CD4-positive, CD25-positive, alpha-beta regulatory T cell (primary cell): ENCODE measurements around the gene TIMM10B. TPM values are rescaled to one million over a fixed set of nuclear protein-coding genes. Genes with fewer than 3 reads are reported as not detected.

Experiments used
- ATAC-seq, 2 donors: fragments of 150-1000 bp; cut with Tn5 transposase; one replicate each; pipeline ENCODE4 v1.10.0; 2021; ENCODE audit warnings: low read depth in 2 of 2, moderate number of reproducible peaks in 2 of 2, moderate library complexity in 1 of 2
- DNase-seq, 3 donors: peaks; one replicate each; pipeline versions ENCODE4 v3.0.0 to v3.0.0-alpha.2; 2012 to 2022; ENCODE audit warnings: mixed read lengths in 1 of 3
- H3K27ac ChIP-seq: one replicate; pipeline ENCODE4 v1.7.0; 2013; ENCODE audit warnings: mild to moderate bottlenecking, low read length; ENCODE audit not compliant: insufficient read depth, poor library complexity, severe bottlenecking
- H3K27me3 ChIP-seq: one replicate; pipeline ENCODE4 v1.7.0; 2013; ENCODE audit warnings: low read length; ENCODE audit not compliant: control insufficient read depth, insufficient read depth
- H3K36me3 ChIP-seq: one replicate; pipeline ENCODE4 v1.7.0; 2013; ENCODE audit warnings: mild to moderate bottlenecking, low read length, moderate library complexity; ENCODE audit not compliant: control insufficient read depth, insufficient read depth
- H3K4me1 ChIP-seq: 2 replicates; pipeline ENCODE4 v1.7.0; 2013; ENCODE audit warnings: mild to moderate bottlenecking, low read length; ENCODE audit not compliant: insufficient read depth, control insufficient read depth, poor library complexity, severe bottlenecking
- H3K4me3 ChIP-seq: one replicate; pipeline ENCODE4 v1.7.0; 2013; ENCODE audit warnings: low read depth, mild to moderate bottlenecking, low read length, moderate library complexity
- H3K9me3 ChIP-seq, 2 experiments: 1 replicate in 1 of 2; 2 replicates in 1 of 2; pipeline ENCODE4 v1.7.0; 2013; ENCODE audit warnings: low read length in 2 of 2, mild to moderate bottlenecking in 1 of 2, moderate library complexity in 1 of 2; ENCODE audit not compliant: control insufficient read depth in 2 of 2
- H3K27ac Mint-ChIP-seq, 3 donors: one replicate each; pipeline ENCODE4 v1.8.0; 2020 to 2022; ENCODE audit warnings: mild to moderate bottlenecking in 3 of 3, mixed read lengths in 3 of 3, moderate library complexity in 2 of 3
- H3K27me3 Mint-ChIP-seq: one replicate; pipeline ENCODE4 v1.8.0; 2022; ENCODE audit warnings: mild to moderate bottlenecking, mixed read lengths
- H3K36me3 Mint-ChIP-seq: one replicate; pipeline ENCODE4 v1.8.0; 2020; ENCODE audit warnings: mixed read lengths
- H3K4me1 Mint-ChIP-seq, 4 donors: one replicate each; pipeline ENCODE4 v1.8.0; 2020 to 2022; ENCODE audit warnings: mixed read lengths in 4 of 4, mild to moderate bottlenecking in 1 of 4
- H3K4me3 Mint-ChIP-seq, 4 donors: one replicate each; pipeline ENCODE4 v1.8.0; 2020 to 2022; ENCODE audit warnings: mild to moderate bottlenecking in 4 of 4, mixed read lengths in 4 of 4, moderate library complexity in 3 of 4
- H3K9me3 Mint-ChIP-seq, 7 donors: one replicate each; pipeline ENCODE4 v1.8.0; 2020 to 2022; ENCODE audit warnings: mixed read lengths in 7 of 7, mild to moderate bottlenecking in 3 of 7, moderate library complexity in 2 of 7
- polyA plus RNA-seq, 4 donors: library from polyadenylated mRNA; unstranded; fragments of 300-500 nt; fragmentation: Illumina TruSeq; gene quantifications; one replicate each; pipeline ENCODE4 v1.2.3, GENCODE V29; 2021
- total RNA-seq: library from RNA; stranded (reverse); gene quantifications from one replicate; pipeline ENCODE4 v1.2.3, GENCODE V29; 2022

Gene TIMM10B, protein sequence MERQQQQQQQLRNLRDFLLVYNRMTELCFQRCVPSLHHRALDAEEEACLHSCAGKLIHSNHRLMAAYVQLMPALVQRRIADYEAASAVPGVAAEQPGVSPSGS
- 49.8 TPM for total RNA-seq
- polyA plus RNA-seq, result 10 to 100 TPM; 24.5 to 47.9 (median 33.4) TPM

DNA sequence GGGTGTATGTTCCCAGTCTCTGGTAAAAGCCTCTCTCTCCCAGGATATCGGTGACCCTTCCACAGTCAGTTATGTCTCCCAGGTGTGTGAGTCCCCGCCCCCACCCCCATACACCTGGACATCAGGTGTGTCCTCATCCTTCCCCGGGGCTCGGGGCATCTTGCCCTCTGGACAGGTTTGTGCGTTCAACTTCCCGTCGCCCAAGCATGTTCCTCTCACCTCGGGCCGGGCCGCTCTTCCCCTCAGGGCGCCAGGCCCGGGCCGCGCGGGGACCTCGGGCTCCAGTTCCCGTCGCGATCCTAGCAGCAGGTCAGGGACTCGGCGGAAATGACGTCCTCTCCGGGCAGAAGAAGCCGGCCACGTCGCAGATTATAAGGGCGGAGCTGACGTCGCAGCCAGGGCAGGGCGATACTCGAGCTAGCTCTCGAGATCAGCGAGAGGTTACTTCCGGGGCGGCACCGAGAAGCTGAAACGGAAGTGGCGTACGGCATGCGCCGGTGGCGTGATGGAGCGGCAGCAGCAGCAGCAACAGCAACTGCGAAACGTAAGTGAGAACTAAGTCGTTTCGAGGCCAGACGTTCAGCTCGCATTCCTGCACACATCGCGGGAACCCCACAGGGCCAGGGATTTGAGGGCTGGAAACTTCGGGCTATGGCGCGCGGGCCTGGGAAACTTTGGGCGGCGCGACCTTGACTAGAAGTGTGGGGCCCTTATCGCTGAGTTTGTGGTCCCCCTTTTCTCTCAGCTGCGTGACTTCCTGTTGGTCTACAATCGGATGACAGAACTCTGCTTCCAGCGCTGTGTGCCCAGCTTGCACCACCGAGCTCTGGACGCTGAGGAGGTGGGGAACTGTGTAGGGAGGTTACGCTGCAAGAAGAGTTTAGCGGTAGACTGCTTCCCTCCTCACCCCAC lies at the start of gene TIMM10B, which contains the start of gene ARFIP2:
TIMM10B (plus strand) TSS at position 490 of the 912 bp plus-strand sequence; CDS start at position 506, 16 bp downstream.
ARFIP2 (minus strand) TSS at position 320 of the 912 bp plus-strand sequence. CDS start 910 bp downstream, outside the sequence.
- ATAC-seq (peak; percentile 97 to 98), DNase-seq (peak; percentile 96 to 99 (median 97))
- Mint-ChIP-seq H3K27me3 (no peaks in the 10 kb centered on the region), H3K4me1 (peaks cover 20 to 50% (median 31%) of the 10 kb centered on the region in 4 donors), H3K9me3 (peaks cover 0 to 2% (median 0%) of the 10 kb centered on the region in 7 donors), H3K4me3 (peak within 1 kb of the TSS; percentile 89 to 99 (median 96)), H3K36me3 (peaks cover 18% of the 10 kb centered on the region), H3K27ac (peak within 1 kb of the TSS; percentile 91 to 98 (median 97))
- H3K27me3 ChIP-seq, result no peaks in the 10 kb centered on the region
- H3K9me3 ChIP-seq, result no peaks in the 10 kb centered on the region
- H3K4me3 ChIP-seq, result peak within 1 kb of the TSS; percentile 87
- peaks cover 33% of the 10 kb centered on the region for H3K4me1 ChIP-seq
- peaks cover 40% of the 10 kb centered on the region for H3K36me3 ChIP-seq
- peak within 1 kb of the TSS; percentile 94 for H3K27ac ChIP-seq

DNA sequence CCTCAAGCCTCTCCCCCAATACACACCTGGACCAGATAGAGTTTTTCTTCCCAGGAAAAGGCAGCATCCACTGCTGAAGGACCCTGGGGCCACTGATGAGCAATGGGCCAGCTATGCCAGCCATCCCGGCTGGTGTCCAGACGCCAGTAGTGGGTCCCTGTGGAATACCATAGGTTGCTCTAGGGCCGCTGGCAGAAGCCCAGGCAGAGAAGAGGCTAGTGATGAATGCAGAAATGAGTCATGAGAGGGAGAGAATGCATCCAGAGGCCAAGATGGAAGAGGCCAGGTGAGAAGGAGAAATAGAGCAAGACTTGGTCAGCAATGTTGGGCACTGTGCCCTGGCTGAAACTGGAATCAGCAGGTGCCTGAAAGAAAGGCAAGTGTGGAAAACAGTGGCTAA lies 49.4 kb upstream of the TIMM10B start:
- H3K4me1 ChIP-seq, result no peaks in the 10 kb centered on the region
- H3K9me3 ChIP-seq, result no peaks in the 10 kb centered on the region
- Mint-ChIP-seq H3K4me1 (peaks cover 0 to 7% (median 4%) of the 10 kb centered on the region in 4 donors), H3K4me3 (no peak overlapping the region), H3K27me3 (peaks cover 10% of the 10 kb centered on the region), H3K36me3 (no peaks in the 10 kb centered on the region), H3K9me3 (no peaks in the 10 kb centered on the region), H3K27ac (no peak overlapping the region)
- H3K27ac ChIP-seq, result no peak overlapping the region
- DNase-seq (no peak), ATAC-seq (no peak)
- H3K27me3 ChIP-seq, result peaks cover 2% of the 10 kb centered on the region
- no peaks in the 10 kb centered on the region for H3K36me3 ChIP-seq
- no peak overlapping the region for H3K4me3 ChIP-seq

DNA sequence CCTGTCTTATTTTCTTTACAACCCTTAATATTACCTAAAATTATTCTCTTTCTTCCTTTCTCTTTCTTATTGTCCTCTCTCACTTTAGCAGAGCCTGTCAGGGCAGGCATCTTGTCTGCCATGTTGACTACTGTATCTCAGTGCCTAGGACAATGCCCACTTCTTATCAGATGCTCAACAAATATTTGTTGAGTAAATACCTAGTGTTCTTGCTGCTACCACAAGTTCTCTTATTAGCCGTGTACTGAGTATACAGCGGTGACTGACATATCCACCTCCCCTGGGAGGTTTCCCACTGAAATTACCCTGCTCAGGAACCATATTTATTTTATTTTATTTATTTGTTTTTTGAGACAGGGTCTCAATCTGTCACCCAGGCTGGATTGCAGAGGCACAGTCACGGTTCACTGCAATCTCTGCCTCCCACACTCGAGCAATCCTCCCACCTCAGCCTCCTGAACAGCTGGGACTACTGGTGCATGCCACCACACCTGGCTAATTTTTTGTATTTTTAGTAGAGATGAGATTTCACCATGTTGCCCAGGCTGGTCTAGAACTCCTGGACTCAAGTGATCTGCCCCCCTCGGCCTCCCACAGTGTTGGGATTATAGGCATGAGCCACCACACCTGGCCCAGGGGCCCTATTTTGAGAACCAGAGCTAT lies 47.2 kb upstream of the TIMM10B start:
- Mint-ChIP-seq H3K36me3 (no peaks in the 10 kb centered on the region), H3K4me1 (peaks cover 0 to 7% (median 4%) of the 10 kb centered on the region in 4 donors), H3K27ac (peak overlapping the region in 2 of 3 donors; percentile 36 to 64), H3K4me3 (no peak overlapping the region), H3K27me3 (peaks cover 4% of the 10 kb centered on the region), H3K9me3 (no peaks in the 10 kb centered on the region)
- no peaks in the 10 kb centered on the region for H3K9me3 ChIP-seq
- H3K4me1 ChIP-seq, result peaks cover 16% of the 10 kb centered on the region
- DNase-seq, result no peak
- H3K27me3 ChIP-seq, result no peaks in the 10 kb centered on the region
- H3K36me3 ChIP-seq, result no peaks in the 10 kb centered on the region
- H3K4me3 ChIP-seq, result no peak overlapping the region
- no peak for ATAC-seq
- no peak overlapping the region for H3K27ac ChIP-seq

DNA sequence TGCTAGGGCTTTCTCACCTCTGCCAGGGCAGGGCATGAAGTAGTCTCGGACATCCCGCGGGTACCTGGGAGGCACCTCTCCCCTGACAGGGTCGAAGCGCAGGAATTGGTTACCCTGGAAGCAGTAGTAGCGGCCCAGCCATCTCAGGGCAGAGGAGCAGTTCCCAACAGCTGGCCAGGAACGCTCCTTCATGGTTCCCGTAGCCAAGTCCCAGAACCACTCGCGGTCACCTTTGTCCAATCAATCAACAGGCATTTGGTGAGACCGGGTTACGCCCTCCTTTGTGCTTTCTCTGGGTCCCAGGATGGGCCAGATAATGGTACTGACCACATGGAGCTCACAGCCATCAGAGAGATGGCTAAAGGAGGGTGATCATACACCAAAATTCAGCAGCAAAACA lies 43.9 kb upstream of the TIMM10B start:
- Histone ChIP-seq H3K4me3 (no peak overlapping the region), H3K27ac (no peak overlapping the region), H3K36me3 (no peaks in the 10 kb centered on the region), H3K9me3 (no peaks in the 10 kb centered on the region), H3K27me3 (no peaks in the 10 kb centered on the region), H3K4me1 (peaks cover 16% of the 10 kb centered on the region)
- Mint-ChIP-seq H3K4me1 (peaks cover 0 to 5% (median 2%) of the 10 kb centered on the region in 4 donors), H3K27me3 (peaks cover 3% of the 10 kb centered on the region), H3K9me3 (no peaks in the 10 kb centered on the region), H3K36me3 (no peaks in the 10 kb centered on the region), H3K27ac (no peak overlapping the region), H3K4me3 (no peak overlapping the region)
- ATAC-seq, result no peak
- no peak for DNase-seq

DNA sequence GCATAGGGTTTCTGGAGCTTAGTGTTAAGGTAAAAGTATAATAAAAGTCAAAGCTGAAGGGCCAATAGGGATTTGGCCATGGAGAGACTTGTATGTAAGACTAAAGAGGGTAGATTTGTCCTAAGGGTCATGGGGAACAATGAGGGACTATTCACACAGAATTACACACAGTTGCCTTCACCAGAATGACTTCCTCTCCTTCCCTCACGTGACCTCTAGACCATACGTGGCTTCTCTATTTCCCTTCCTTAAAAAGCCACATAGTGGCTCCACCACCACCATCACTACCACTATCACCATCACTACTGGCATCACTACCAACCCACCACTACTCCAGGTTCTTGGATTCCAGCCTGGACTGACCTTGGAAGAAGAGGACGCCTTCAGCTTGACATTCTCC lies 43.3 kb upstream of the TIMM10B start:
- H3K27ac ChIP-seq, result no peak overlapping the region
- Mint-ChIP-seq H3K27ac (no peak overlapping the region), H3K4me1 (peaks cover 0 to 5% (median 2%) of the 10 kb centered on the region in 4 donors), H3K36me3 (no peaks in the 10 kb centered on the region), H3K4me3 (no peak overlapping the region), H3K27me3 (no peaks in the 10 kb centered on the region), H3K9me3 (no peaks in the 10 kb centered on the region)
- peak in 1 of 3 donors; percentile 47 for DNase-seq
- no peaks in the 10 kb centered on the region for H3K9me3 ChIP-seq
- no peaks in the 10 kb centered on the region for H3K36me3 ChIP-seq
- peak in 1 of 2 donors; percentile 40 for ATAC-seq
- H3K27me3 ChIP-seq, result no peaks in the 10 kb centered on the region
- no peak overlapping the region for H3K4me3 ChIP-seq
- peaks cover 16% of the 10 kb centered on the region for H3K4me1 ChIP-seq

DNA sequence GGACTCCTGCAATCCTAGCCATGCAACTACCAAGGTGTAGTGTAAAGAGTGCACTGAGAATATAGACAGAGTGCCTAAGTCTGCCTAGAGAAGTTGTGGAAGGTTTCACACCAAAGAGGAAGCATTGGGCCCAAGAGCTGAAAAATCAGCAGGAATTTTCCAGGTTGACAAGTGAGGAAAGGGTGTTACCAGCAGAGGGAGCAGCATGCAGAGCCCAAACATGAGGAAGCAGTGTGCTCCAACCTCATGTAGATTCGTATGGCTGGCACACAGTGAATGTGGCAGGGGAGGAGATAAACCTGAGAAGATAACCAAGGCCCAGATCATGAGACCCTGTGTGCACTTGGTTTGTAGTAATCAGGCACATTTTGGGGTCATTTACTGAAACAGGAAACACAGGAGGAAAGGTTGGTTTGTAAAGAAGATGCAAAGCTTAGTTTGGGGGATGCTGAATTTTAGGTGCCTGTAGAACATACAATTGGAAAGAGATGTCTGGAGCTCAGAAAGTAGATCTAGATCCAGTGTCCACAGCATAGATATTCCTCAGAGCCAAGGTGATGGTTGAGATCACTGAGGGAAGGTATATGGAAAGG lies 42.2 kb upstream of the TIMM10B start:
- H3K4me1 Mint-ChIP-seq, result peaks cover 0 to 3% (median under 1%) of the 10 kb centered on the region in 4 donors
- H3K36me3 ChIP-seq, result no peaks in the 10 kb centered on the region
- H3K27ac ChIP-seq, result no peak overlapping the region
- no peaks in the 10 kb centered on the region for H3K27me3 ChIP-seq
- H3K9me3 ChIP-seq, result no peaks in the 10 kb centered on the region
- H3K9me3 Mint-ChIP-seq, result no peaks in the 10 kb centered on the region
- no peak overlapping the region for H3K27ac Mint-ChIP-seq
- DNase-seq (peak in 2 of 3 donors; percentile 21 to 57), ATAC-seq (no peak)
- no peaks in the 10 kb centered on the region for H3K27me3 Mint-ChIP-seq
- H3K36me3 Mint-ChIP-seq, result no peaks in the 10 kb centered on the region
- H3K4me1 ChIP-seq, result peaks cover 20% of the 10 kb centered on the region
- no peak overlapping the region for H3K4me3 ChIP-seq
- H3K4me3 Mint-ChIP-seq, result no peak overlapping the region

DNA sequence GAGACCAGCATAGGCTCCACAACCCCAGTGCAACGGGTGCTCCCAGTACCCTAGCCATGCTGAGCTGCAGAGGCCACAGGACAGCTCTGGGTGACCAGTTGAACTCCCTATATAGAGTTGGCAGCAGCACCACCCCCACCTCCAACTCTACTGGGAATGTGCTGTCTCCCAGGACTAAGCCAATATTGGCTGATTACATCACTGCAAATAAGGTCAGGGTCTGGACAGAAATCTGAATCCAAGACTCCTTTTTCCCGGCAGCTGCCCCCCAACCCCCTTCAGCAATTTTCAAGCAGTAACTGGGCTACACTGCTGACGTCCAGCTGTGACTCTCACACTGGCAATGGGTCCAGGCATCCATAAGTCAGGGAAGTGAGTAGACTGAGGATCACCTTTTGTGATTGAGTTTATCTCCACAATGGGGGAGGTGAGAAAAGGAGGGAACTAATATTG lies 40.4 kb upstream of the TIMM10B start, which contains the start of gene HPX:
HPX (minus strand) TSS at position 82 of the 453 bp plus-strand sequence; CDS start at position 58, 24 bp downstream.
- Mint-ChIP-seq H3K4me3 (no peak within 1 kb of the TSS), H3K36me3 (no peaks in the 10 kb centered on the region), H3K27ac (no peak within 1 kb of the TSS), H3K4me1 (peaks cover 0 to under 1% (median under 1%) of the 10 kb centered on the region in 4 donors), H3K9me3 (no peaks in the 10 kb centered on the region), H3K27me3 (no peaks in the 10 kb centered on the region)
- Histone ChIP-seq H3K9me3 (no peaks in the 10 kb centered on the region), H3K36me3 (no peaks in the 10 kb centered on the region), H3K27ac (no peak within 1 kb of the TSS), H3K27me3 (no peaks in the 10 kb centered on the region), H3K4me1 (peaks cover 20% of the 10 kb centered on the region), H3K4me3 (no peak within 1 kb of the TSS)
- ATAC-seq, result no peak
- no peak for DNase-seq
